ENCODE data around the gene RAET1E.

- no peak for TF ChIP-seq EZH2 (IDR thresholded peaks at IDR 0.05; ENCODE audit: borderline replicate concordance, insufficient read depth, low read depth, low read length, poor library complexity, severe bottlenecking)
- TF ChIP-seq CTCF (IDR thresholded peaks at IDR 0.05): no peak
Measured at GRCh38 chr6:149897855-149898744, at the start of gene RAET1E.

Data from B cell (primary cell).